Measurements from ENCODE around the gene MRPS23.
A peak's percentile ranks its signal among the peaks of the same experiment; 100 is the strongest.
"Not testable (repeated sequence)": the region's sequence is repeated elsewhere in the genome, so short reads cannot be mapped to it uniquely, and the experiment has no call there.

The MRPS23 gene

DNA sequence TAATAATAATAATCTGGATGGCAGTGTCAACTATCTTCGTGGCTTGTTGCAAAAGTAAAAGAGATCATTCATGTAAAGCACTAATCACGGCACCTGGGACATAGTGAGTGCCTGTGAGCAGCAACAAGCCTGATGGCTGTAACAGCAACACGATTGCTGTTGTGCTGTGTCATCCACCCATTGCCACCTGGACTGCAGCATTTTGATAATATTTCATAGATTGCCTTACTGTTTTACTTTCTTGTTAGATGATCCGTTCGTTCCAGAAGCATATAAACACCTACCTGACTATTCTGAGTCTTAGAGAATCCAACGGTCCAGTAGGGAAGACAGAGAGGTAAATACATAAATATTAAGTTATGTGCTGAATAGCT lies 3.1 kb upstream of the MRPS23 start:
- H3K4me1 ChIP-seq (ENCODE audit: control insufficient read depth, low read depth, low read length): peaks cover 7% of the 10 kb centered on the region
- H4K5ac ChIP-seq (ENCODE audit: low read length): no peak overlapping the region
- no peak overlapping the region for H3K4ac ChIP-seq (ENCODE audit: low read depth, low read length)
- H3K4me2 ChIP-seq (ENCODE audit: low read length): no peak overlapping the region
- peaks cover 11% of the 10 kb centered on the region for H3K79me2 ChIP-seq (ENCODE audit: control insufficient read depth, insufficient read depth, low read length)
- no peak overlapping the region for H3K18ac ChIP-seq (ENCODE audit: low read length)
- no peak for DNase-seq
- H3K9ac ChIP-seq (ENCODE audit: low read length): no peak overlapping the region
- no peak overlapping the region for H3K4me3 ChIP-seq (ENCODE audit: low read length)
- no peak overlapping the region for H2AK5ac ChIP-seq (ENCODE audit: low read length)
- no peak overlapping the region for H3K23ac ChIP-seq (ENCODE audit: low read length)
- no peaks in the 10 kb centered on the region for H3K27me3 ChIP-seq (ENCODE audit: insufficient read depth, low read length, poor library complexity)
- H2BK15ac ChIP-seq (replicated peaks; ENCODE audit: low read depth): no peak overlapping the region
- H3K27ac ChIP-seq (ENCODE audit: low read depth, low read length): no peak overlapping the region
- H2BK120ac ChIP-seq (ENCODE audit: low read depth, low read length): no peak overlapping the region
- no peak overlapping the region for H3K56ac ChIP-seq (ENCODE audit: low read length)
- H3K79me1 ChIP-seq (ENCODE audit: low read length): peaks cover 10% of the 10 kb centered on the region
- WGBS (ENCODE audit: extremely low coverage, insufficient coverage, low lambda C conversion rate): no CpG with 5 or more reads among the region's 6 CpGs
- no peak overlapping the region for H2BK5ac ChIP-seq (ENCODE audit: low read length)
- no peaks in the 10 kb centered on the region for H3K36me3 ChIP-seq (ENCODE audit: control insufficient read depth, insufficient read depth, low read length)
- H4K8ac ChIP-seq (ENCODE audit: low read depth, low read length): no peak overlapping the region

DNA sequence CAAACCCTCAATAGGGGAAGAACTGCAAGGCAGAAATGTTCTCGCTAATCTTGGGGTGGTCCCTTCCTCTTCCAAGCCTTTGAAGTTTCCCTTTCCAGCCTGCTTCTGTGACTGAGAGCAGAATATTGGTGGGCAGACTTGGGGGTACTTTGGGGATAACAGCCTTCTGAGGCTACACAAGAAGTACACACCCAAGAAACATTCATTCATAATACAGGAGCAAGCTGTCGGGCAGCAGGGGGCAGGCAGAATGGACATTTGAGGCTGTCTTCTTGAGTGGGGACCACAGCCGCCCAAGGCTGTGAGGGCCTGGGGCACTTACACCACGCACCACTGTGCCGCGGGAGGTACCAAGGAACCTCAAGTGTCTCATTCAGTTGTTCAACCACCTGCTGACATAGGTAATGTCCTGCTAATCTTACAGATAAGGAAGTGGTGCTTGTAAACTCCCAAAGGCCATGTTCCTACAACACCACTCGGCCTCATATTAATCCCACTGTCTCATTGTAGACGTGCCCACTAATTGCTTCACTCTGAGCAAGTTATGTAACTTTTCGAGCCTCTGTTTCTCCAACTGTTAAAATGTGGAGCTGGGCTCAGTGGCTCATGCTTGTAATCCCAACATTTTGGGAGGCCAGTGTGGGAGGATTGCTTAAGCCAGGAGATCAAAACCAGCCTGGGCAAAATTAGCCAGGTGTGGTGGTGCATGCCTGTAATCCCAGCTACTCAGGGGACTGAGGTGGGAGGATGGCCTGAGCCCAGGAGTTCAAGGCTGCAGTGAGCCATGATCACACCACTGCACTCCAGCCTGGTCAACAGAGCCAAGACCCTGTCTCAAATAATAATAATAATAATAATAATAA lies 2.5 kb upstream of the MRPS23 start:
- H3K27me3 ChIP-seq (ENCODE audit: insufficient read depth, low read length, poor library complexity): no peaks in the 10 kb centered on the region
- H3K4ac ChIP-seq (ENCODE audit: low read depth, low read length): no peak overlapping the region
- no peak overlapping the region for H4K8ac ChIP-seq (ENCODE audit: low read depth, low read length)
- WGBS (ENCODE audit: extremely low coverage, insufficient coverage, low lambda C conversion rate): no CpG with 5 or more reads among the region's 9 CpGs
- no peak overlapping the region for H2BK15ac ChIP-seq (replicated peaks; ENCODE audit: low read depth)
- H3K56ac ChIP-seq (ENCODE audit: low read length): no peak overlapping the region
- H3K36me3 ChIP-seq (ENCODE audit: control insufficient read depth, insufficient read depth, low read length): no peaks in the 10 kb centered on the region
- no peak overlapping the region for H3K9ac ChIP-seq (ENCODE audit: low read length)
- peak overlapping the region; percentile 8 for H2BK120ac ChIP-seq (ENCODE audit: low read depth, low read length)
- H3K18ac ChIP-seq (ENCODE audit: low read length): peak overlapping the region; percentile 82
- peaks cover 11% of the 10 kb centered on the region for H3K79me2 ChIP-seq (ENCODE audit: control insufficient read depth, insufficient read depth, low read length)
- peaks cover 10% of the 10 kb centered on the region for H3K79me1 ChIP-seq (ENCODE audit: low read length)
- peak overlapping the region; percentile 46 for H3K27ac ChIP-seq (ENCODE audit: low read depth, low read length)
- H3K23ac ChIP-seq (ENCODE audit: low read length): no peak overlapping the region
- H3K4me3 ChIP-seq (ENCODE audit: low read length): no peak overlapping the region
- H2AK5ac ChIP-seq (ENCODE audit: low read length): no peak overlapping the region
- H4K5ac ChIP-seq (ENCODE audit: low read length): no peak overlapping the region
- peak; percentile 82 for DNase-seq
- H2BK5ac ChIP-seq (ENCODE audit: low read length): no peak overlapping the region
- H3K4me1 ChIP-seq (ENCODE audit: control insufficient read depth, low read depth, low read length): peaks cover 7% of the 10 kb centered on the region
- H3K4me2 ChIP-seq (ENCODE audit: low read length): no peak overlapping the region

DNA sequence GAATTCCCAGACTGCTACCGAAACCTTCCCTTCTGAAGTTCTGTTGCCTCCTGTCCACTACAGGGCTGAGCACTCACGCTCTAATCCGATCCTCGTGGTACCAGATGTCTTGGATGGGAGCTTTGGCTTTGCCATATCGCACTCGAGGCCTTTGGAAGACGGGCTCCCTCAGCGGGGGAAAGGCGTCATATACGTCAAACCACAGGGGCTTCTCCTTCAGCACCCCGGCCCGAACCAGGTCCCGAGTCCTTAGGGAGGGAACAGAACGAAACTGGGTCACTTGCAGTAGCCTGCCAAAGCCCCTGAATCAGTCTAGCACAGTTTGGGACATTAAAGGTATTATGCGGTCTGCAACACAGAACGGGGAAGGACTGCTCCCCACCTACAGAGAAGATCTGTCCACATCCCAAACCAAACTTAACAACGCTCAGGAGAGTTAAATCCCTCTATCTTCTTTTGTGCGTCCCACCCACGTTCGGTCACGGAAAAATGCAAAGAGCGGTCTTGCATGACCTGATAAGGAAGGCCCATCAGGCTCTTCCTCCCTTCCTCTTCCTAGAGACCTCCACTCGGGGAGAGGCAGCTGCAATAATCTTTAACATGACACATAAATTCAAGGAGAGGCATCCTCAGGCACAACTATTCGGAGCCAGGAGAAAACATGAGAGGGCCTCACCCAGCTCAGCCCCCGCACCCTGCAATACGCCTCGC lies 526 bp downstream of the MRPS23 start:
- H2BK120ac ChIP-seq (ENCODE audit: low read depth, low read length): no peak overlapping the region

GRCh38 chr17:57846056-57846945 lies 3.5 kb downstream of the MRPS23 start:
- not testable (repeated sequence) for H2BK5ac ChIP-seq (ENCODE audit: low read length); DNase-seq; H3K4ac ChIP-seq (ENCODE audit: low read depth, low read length); H3K23ac ChIP-seq (ENCODE audit: low read length); H3K18ac ChIP-seq (ENCODE audit: low read length); H3K4me2 ChIP-seq (ENCODE audit: low read length); H3K36me3 ChIP-seq (ENCODE audit: control insufficient read depth, insufficient read depth, low read length); H3K4me1 ChIP-seq (ENCODE audit: control insufficient read depth, low read depth, low read length); H4K8ac ChIP-seq (ENCODE audit: low read depth, low read length); H3K27ac ChIP-seq (ENCODE audit: low read depth, low read length); H3K56ac ChIP-seq (ENCODE audit: low read length); H3K9ac ChIP-seq (ENCODE audit: low read length); H2AK5ac ChIP-seq (ENCODE audit: low read length); H4K5ac ChIP-seq (ENCODE audit: low read length); H3K4me3 ChIP-seq (ENCODE audit: low read length); H3K27me3 ChIP-seq (ENCODE audit: insufficient read depth, low read length, poor library complexity); H2BK120ac ChIP-seq (ENCODE audit: low read depth, low read length); H2BK15ac ChIP-seq (replicated peaks; ENCODE audit: low read depth)
- Histone ChIP-seq H3K79me1 (ENCODE audit: low read length) (peaks cover 17% of the 10 kb centered on the region), H3K79me2 (ENCODE audit: control insufficient read depth, insufficient read depth, low read length) (peaks cover 11% of the 10 kb centered on the region)
- no CpG with 5 or more reads among the region's 32 CpGs for WGBS (ENCODE audit: extremely low coverage, insufficient coverage, low lambda C conversion rate)

More for the DNA sequence above, 526 bp downstream of the MRPS23 start:
- no peak for DNase-seq
- H3K4ac ChIP-seq (ENCODE audit: low read depth, low read length): no peak overlapping the region
- H3K79me2 ChIP-seq (ENCODE audit: control insufficient read depth, insufficient read depth, low read length): peaks cover 11% of the 10 kb centered on the region
- no peaks in the 10 kb centered on the region for H3K36me3 ChIP-seq (ENCODE audit: control insufficient read depth, insufficient read depth, low read length)
- H2BK15ac ChIP-seq (replicated peaks; ENCODE audit: low read depth): no peak overlapping the region
- H3K23ac ChIP-seq (ENCODE audit: low read length): no peak overlapping the region
- peak overlapping the region; percentile 93 for H3K9ac ChIP-seq (ENCODE audit: low read length)
- H4K8ac ChIP-seq (ENCODE audit: low read depth, low read length): no peak overlapping the region
- H3K18ac ChIP-seq (ENCODE audit: low read length): no peak overlapping the region
- WGBS (ENCODE audit: extremely low coverage, insufficient coverage, low lambda C conversion rate): no CpG with 5 or more reads among the region's 27 CpGs
- peaks cover 13% of the 10 kb centered on the region for H3K79me1 ChIP-seq (ENCODE audit: low read length)
- H4K5ac ChIP-seq (ENCODE audit: low read length): no peak overlapping the region
- no peaks in the 10 kb centered on the region for H3K27me3 ChIP-seq (ENCODE audit: insufficient read depth, low read length, poor library complexity)
- H2BK5ac ChIP-seq (ENCODE audit: low read length): peak overlapping the region; percentile 61
- H3K4me1 ChIP-seq (ENCODE audit: control insufficient read depth, low read depth, low read length): peaks cover 7% of the 10 kb centered on the region
- no peak overlapping the region for H3K27ac ChIP-seq (ENCODE audit: low read depth, low read length)
- H3K56ac ChIP-seq (ENCODE audit: low read length): peak overlapping the region; percentile 98
- peak overlapping the region; percentile 72 for H3K4me2 ChIP-seq (ENCODE audit: low read length)
- no peak overlapping the region for H2AK5ac ChIP-seq (ENCODE audit: low read length)
- peak overlapping the region; percentile 96 for H3K4me3 ChIP-seq (ENCODE audit: low read length)

GRCh38 chr17:57842280-57842679 lies 7.6 kb downstream of the MRPS23 start:
- Histone ChIP-seq H3K27me3 (ENCODE audit: insufficient read depth, low read length, poor library complexity) (no peaks in the 10 kb centered on the region), H3K27ac (ENCODE audit: low read depth, low read length) (no peak overlapping the region), H3K4me1 (ENCODE audit: control insufficient read depth, low read depth, low read length) (no peaks in the 10 kb centered on the region), H3K4ac (ENCODE audit: low read depth, low read length) (no peak overlapping the region), H4K5ac (ENCODE audit: low read length) (no peak overlapping the region), H3K18ac (ENCODE audit: low read length) (no peak overlapping the region), H3K23ac (ENCODE audit: low read length) (no peak overlapping the region), H2AK5ac (ENCODE audit: low read length) (no peak overlapping the region), H3K4me3 (ENCODE audit: low read length) (no peak overlapping the region), H2BK15ac (replicated peaks; ENCODE audit: low read depth) (no peak overlapping the region), H4K8ac (ENCODE audit: low read depth, low read length) (no peak overlapping the region), H3K79me2 (ENCODE audit: control insufficient read depth, insufficient read depth, low read length) (no peaks in the 10 kb centered on the region), H2BK5ac (ENCODE audit: low read length) (no peak overlapping the region), H3K9ac (ENCODE audit: low read length) (no peak overlapping the region), H3K56ac (ENCODE audit: low read length) (no peak overlapping the region), H3K4me2 (ENCODE audit: low read length) (no peak overlapping the region), H3K79me1 (ENCODE audit: low read length) (peaks cover 7% of the 10 kb centered on the region), H2BK120ac (ENCODE audit: low read depth, low read length) (no peak overlapping the region), H3K36me3 (ENCODE audit: control insufficient read depth, insufficient read depth, low read length) (peaks cover 8% of the 10 kb centered on the region)
- DNase-seq: no peak
- WGBS (ENCODE audit: extremely low coverage, insufficient coverage, low lambda C conversion rate): no CpG with 5 or more reads among the region's 1 CpG

Data from mesendoderm (in vitro differentiated cells).